ENCODE results near the gene EXOC4.

Gene EXOC4

DNA sequence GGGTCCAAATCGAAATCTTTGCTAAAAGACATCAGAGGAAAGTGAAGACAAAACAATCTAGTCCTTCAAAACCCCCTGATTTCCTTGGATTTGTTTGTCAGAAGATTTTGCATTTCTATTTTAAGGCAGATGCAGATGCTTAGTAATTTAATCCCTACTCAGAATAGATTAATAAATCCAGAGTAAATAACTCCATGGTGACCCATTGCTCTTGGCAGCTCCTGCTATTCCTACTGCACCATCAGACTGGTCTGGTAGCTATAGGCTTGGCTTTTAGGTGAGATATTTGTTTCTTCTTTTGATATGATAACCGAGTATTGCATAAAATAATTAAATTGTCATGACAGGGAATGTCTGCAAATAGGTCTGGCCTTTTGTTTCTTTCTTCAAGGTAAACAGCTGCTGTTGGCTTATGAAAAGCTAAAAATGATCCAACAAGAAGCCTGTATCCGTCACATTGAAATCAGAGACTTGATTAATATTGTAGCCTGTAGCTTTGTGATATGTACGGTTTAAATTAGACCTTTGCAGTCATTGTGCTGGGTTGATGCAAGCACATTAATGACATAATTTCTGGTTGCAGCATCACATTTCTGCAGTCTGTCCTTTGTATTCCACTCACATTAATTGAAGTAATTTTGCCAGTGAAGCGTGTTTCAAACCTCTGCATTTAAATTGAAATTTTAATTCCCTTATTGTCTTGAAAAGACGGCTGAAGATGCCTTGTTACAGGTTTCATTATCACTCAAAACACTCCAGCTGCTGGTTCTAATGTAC lies 40.7 kb downstream of the EXOC4 start:
- H3K4me1 ChIP-seq, result no peaks in the 10 kb centered on the region
- no peak overlapping the region for H3K4me2 ChIP-seq
- H3K27me3 ChIP-seq, result no peaks in the 10 kb centered on the region
- peaks cover 57% of the 10 kb centered on the region for H3K36me3 ChIP-seq
- H3K4me3 ChIP-seq, result no peak overlapping the region
- H3K27ac ChIP-seq, result no peak overlapping the region
- H4K20me1 ChIP-seq, result no peaks in the 10 kb centered on the region
- no peaks in the 10 kb centered on the region for H3K9me3 ChIP-seq
- H3K9ac ChIP-seq, result no peak overlapping the region
- TF ChIP-seq Cebpa-rat (IDR thresholded peaks at IDR 0.05), result no peak

DNA sequence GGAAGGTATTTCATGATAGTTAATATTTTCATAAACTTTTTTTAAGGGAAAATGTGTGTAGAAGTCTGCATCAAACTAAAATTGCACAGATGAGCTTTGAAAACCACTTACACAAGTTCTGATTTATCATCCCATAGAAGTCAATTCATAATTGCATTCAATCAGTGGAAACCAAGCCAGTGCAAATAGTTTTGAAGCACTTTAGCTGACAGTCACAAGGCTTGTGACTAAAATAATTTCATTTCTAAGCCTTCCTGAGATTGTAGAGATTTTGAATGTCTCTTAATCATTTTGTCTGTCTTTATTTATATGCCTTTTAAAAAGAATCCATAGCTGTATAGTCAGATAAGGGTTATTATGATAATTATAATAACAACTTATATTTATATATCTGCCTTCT lies 41.4 kb downstream of the EXOC4 start:
- H3K27ac ChIP-seq, result no peak overlapping the region
- peaks cover 51% of the 10 kb centered on the region for H3K36me3 ChIP-seq
- H3K4me2 ChIP-seq, result no peak overlapping the region
- H3K4me3 ChIP-seq, result no peak overlapping the region
- H3K9ac ChIP-seq, result no peak overlapping the region
- H3K4me1 ChIP-seq, result no peaks in the 10 kb centered on the region
- no peaks in the 10 kb centered on the region for H4K20me1 ChIP-seq
- H3K9me3 ChIP-seq, result no peaks in the 10 kb centered on the region
- TF ChIP-seq Cebpa-rat (IDR thresholded peaks at IDR 0.05), result no peak
- no peaks in the 10 kb centered on the region for H3K27me3 ChIP-seq

DNA sequence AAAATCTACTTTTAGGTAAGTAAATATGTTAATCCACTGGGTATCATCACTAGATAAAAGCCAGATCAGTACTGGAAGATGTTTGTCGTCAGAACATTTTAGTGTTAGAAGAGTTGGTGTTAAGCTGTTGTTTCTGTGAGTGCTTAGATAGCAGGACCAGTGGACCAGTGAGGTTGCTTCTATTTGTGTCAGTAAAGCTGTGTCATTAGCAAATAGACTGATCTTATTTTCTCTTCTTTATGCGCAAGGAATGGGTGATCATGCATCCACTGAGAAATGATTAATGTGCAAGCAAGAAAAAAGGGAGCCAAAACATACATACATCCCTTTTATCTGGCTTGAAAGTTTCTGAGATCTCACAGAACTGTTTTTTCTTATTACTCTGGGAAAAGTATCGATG lies 42.6 kb downstream of the EXOC4 start:
- H3K27ac ChIP-seq, result no peak overlapping the region
- H3K36me3 ChIP-seq, result peaks cover 49% of the 10 kb centered on the region
- no peak overlapping the region for H3K4me3 ChIP-seq
- no peak overlapping the region for H3K9ac ChIP-seq
- no peaks in the 10 kb centered on the region for H3K4me1 ChIP-seq
- H3K27me3 ChIP-seq, result no peaks in the 10 kb centered on the region
- no peak for TF ChIP-seq Cebpa-rat (IDR thresholded peaks at IDR 0.05)
- no peaks in the 10 kb centered on the region for H3K9me3 ChIP-seq
- no peak overlapping the region for H3K4me2 ChIP-seq
- no peaks in the 10 kb centered on the region for H4K20me1 ChIP-seq

DNA sequence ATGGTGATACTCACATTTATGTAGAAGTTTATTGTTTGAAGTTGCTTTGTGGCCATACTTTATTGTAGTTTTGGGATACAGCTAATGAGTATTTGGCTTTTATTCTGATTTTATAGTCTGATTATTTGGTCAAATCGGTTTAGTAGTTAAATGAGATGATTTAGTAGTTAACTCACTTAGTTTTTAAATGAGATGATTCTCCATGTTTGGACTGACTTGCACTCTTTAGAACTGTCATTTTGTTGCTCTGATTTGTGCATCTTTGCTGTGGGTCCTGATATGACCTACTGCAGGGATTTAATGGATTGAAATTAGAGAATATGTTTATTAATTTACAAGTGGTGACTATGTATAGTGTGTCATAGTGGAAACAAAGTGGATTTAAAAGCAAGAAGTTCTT lies 44.2 kb downstream of the EXOC4 start:
- Histone ChIP-seq H3K4me3 (no peak overlapping the region), H3K36me3 (peaks cover 33% of the 10 kb centered on the region), H3K4me1 (no peaks in the 10 kb centered on the region)

DNA sequence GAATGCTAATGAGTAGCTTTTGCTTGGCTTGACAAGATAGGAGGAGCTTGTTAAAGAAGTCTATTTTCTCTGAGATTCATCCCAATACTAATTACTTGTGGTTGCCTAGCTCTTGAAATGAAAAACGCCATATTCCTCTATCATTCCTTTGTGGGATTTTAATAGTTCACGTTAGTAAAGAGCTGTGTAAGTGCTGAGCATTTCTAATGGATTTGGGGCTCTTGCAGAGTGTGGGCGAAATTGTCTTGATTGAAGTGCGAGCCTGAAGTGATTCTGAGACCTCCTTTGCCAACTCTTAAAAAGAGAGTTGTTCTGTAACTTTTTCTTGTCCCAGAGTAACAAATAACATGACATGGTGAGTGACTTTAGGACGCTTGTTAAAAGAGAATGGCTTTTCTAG lies 45.2 kb downstream of the EXOC4 start:
- H3K27ac ChIP-seq, result no peak overlapping the region

More for the DNA sequence above, 44.2 kb downstream of the EXOC4 start:
- H4K20me1 ChIP-seq, result no peaks in the 10 kb centered on the region
- no peak overlapping the region for H3K9ac ChIP-seq
- H3K27me3 ChIP-seq, result no peaks in the 10 kb centered on the region
- TF ChIP-seq Cebpa-rat (IDR thresholded peaks at IDR 0.05), result no peak
- H3K27ac ChIP-seq, result no peak overlapping the region
- H3K9me3 ChIP-seq, result no peaks in the 10 kb centered on the region
- no peak overlapping the region for H3K4me2 ChIP-seq

DNA sequence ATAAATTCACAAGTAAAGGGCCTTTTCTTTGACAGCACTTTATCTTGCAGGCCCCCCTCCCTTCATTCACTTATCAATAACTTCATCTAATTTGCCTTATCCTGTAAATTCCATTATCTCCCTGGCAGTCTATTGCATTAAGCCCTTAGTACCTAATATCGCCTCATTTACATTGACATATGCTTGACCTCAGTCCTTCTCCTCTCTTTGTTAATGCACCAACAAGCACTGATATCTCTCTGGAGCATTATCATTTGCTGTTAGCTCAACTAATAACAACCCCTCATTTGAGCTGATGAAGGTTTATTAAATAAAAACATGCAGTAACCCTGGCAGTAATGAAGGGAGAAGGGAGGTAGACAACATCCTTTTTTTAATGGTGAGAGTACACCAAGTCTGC lies 46.8 kb downstream of the EXOC4 start:
- no peak overlapping the region for H3K4me2 ChIP-seq
- peaks cover 23% of the 10 kb centered on the region for H3K36me3 ChIP-seq
- H4K20me1 ChIP-seq, result no peaks in the 10 kb centered on the region
- TF ChIP-seq Cebpa-rat (IDR thresholded peaks at IDR 0.05), result no peak
- H3K9ac ChIP-seq, result no peak overlapping the region
- H3K4me3 ChIP-seq, result no peak overlapping the region
- H3K27me3 ChIP-seq, result no peaks in the 10 kb centered on the region
- no peaks in the 10 kb centered on the region for H3K4me1 ChIP-seq
- H3K27ac ChIP-seq, result no peak overlapping the region
- no peaks in the 10 kb centered on the region for H3K9me3 ChIP-seq

More for the DNA sequence above, 45.2 kb downstream of the EXOC4 start:
- Histone ChIP-seq H3K9me3 (no peaks in the 10 kb centered on the region), H3K4me1 (no peaks in the 10 kb centered on the region), H3K27me3 (no peaks in the 10 kb centered on the region), H3K4me3 (no peak overlapping the region), H3K36me3 (peaks cover 26% of the 10 kb centered on the region), H3K9ac (no peak overlapping the region), H3K4me2 (no peak overlapping the region), H4K20me1 (no peaks in the 10 kb centered on the region)
- TF ChIP-seq Cebpa-rat (IDR thresholded peaks at IDR 0.05), result no peak

DNA sequence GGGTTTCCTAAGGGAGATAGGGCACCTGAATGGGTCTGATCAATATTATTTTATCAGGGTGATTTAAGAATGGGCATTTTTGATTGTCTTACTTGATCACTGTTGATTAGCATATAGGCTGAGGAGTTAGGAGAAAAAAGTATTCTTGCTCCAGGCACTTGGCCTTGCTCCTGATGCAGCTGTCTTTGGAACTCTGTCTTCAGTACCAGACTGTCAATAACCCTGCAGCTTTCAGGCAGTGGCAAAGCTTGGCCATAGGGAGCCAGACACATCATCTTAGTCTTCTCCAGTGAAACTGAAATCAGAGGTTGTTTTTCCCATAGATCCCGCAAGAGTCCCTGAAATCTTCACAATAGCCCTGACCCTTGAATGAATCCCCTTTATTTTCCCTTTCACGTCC lies 47.2 kb downstream of the EXOC4 start:
- Histone ChIP-seq H4K20me1 (no peaks in the 10 kb centered on the region), H3K36me3 (peaks cover 23% of the 10 kb centered on the region), H3K9ac (no peak overlapping the region), H3K4me1 (no peaks in the 10 kb centered on the region), H3K4me2 (no peak overlapping the region), H3K27me3 (no peaks in the 10 kb centered on the region), H3K9me3 (no peaks in the 10 kb centered on the region), H3K27ac (no peak overlapping the region), H3K4me3 (no peak overlapping the region)
- no peak for TF ChIP-seq Cebpa-rat (IDR thresholded peaks at IDR 0.05)

DNA sequence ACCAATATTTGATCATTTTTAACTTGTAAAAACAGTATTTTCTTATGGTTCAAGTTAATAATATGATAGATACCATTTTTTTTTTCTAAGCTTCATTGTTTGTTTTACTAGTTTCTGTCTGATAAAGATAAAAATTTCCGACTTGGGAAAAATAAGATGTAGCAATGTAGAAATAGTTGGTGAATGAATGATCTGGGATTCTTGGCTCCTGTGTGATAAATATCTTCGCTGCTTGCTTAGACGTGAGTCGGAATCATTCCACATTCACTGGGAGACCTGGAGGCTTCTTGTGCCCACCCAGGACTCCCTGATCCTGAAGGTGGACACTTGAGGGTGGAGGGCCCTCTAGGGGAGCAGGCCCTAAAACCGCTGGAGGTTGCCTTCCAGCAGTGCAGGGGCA lies 47.9 kb downstream of the EXOC4 start:
- Histone ChIP-seq H3K4me1 (no peaks in the 10 kb centered on the region), H3K27me3 (no peaks in the 10 kb centered on the region), H3K27ac (no peak overlapping the region), H3K4me3 (no peak overlapping the region), H3K9me3 (no peaks in the 10 kb centered on the region), H4K20me1 (no peaks in the 10 kb centered on the region), H3K9ac (no peak overlapping the region), H3K4me2 (no peak overlapping the region), H3K36me3 (peaks cover 26% of the 10 kb centered on the region)
- no peak for TF ChIP-seq Cebpa-rat (IDR thresholded peaks at IDR 0.05)

DNA sequence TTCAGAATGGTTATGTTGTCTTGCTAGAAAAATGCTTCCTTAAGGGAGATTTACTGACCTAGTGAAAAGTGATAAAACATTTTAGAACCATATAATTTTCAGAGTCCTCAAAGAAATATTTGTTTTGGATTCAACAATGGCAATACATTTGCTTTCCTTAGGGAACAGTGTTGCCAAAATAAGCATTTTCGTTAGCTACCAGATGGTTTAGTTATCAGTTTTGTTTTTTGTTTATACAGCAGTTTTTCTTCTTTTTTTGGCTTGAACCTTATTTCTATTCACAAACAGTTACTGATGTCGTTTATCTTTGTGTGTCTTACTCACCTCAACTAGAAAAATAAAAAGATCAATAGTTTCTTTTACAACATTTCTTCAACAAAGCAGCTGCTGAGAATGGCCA lies 48.6 kb downstream of the EXOC4 start:
- H3K4me1 ChIP-seq, result no peaks in the 10 kb centered on the region
- peaks cover 32% of the 10 kb centered on the region for H3K36me3 ChIP-seq
- H3K4me2 ChIP-seq, result no peak overlapping the region
- H3K27me3 ChIP-seq, result no peaks in the 10 kb centered on the region
- H3K27ac ChIP-seq, result no peak overlapping the region
- TF ChIP-seq Cebpa-rat (IDR thresholded peaks at IDR 0.05), result no peak
- no peak overlapping the region for H3K9ac ChIP-seq
- no peak overlapping the region for H3K4me3 ChIP-seq
- H4K20me1 ChIP-seq, result no peaks in the 10 kb centered on the region
- no peaks in the 10 kb centered on the region for H3K9me3 ChIP-seq

DNA sequence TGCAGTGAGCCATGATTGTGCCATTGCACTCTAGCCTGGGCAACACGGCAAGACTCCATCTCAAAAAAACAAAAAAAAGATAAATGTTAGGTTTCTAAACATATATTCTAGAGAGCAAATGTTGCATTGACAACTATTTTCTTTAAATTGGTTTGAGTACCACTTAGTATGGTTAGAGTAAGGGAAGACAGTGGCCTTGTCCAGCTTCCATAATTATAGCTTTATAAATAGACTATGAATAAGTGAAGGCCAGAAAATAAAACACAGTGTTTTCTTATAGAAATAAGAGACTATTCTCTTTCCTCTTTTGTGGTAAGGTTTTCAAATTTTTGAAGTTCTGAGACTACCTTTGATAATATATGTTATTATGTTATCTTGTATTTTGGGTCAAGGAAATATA lies 50.5 kb downstream of the EXOC4 start:
- no peak overlapping the region for H3K4me3 ChIP-seq
- no peaks in the 10 kb centered on the region for H4K20me1 ChIP-seq
- H3K36me3 ChIP-seq, result peaks cover 42% of the 10 kb centered on the region
- H3K4me2 ChIP-seq, result no peak overlapping the region
- H3K27me3 ChIP-seq, result no peaks in the 10 kb centered on the region
- H3K9me3 ChIP-seq, result no peaks in the 10 kb centered on the region
- no peak for TF ChIP-seq Cebpa-rat (IDR thresholded peaks at IDR 0.05)
- no peaks in the 10 kb centered on the region for H3K4me1 ChIP-seq
- H3K27ac ChIP-seq, result no peak overlapping the region
- H3K9ac ChIP-seq, result no peak overlapping the region

DNA sequence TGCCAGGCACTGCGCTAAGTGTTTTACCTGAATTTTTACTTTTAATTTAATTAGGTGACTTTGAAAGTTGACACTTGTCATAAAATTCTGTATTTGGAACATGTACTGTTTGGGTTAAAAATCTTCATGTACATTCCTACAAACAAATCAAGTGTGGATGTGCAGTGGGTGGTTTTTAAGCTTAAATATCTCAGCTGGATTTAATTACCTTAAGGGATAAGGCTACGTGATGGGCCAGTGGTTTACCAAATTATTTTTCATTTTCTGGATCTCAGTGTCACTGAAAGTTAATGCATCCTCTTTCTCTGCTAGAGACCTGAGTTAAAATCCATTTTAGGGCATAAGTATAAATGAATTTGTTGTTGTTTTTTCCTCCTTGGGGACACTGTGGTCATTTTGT lies 51.1 kb downstream of the EXOC4 start:
- H3K27ac ChIP-seq, result no peak overlapping the region
- H3K9me3 ChIP-seq, result no peaks in the 10 kb centered on the region
- H3K4me1 ChIP-seq, result no peaks in the 10 kb centered on the region
- TF ChIP-seq Cebpa-rat (IDR thresholded peaks at IDR 0.05), result no peak
- H3K9ac ChIP-seq, result no peak overlapping the region
- no peaks in the 10 kb centered on the region for H3K27me3 ChIP-seq
- H3K36me3 ChIP-seq, result peaks cover 46% of the 10 kb centered on the region
- no peak overlapping the region for H3K4me3 ChIP-seq
- H4K20me1 ChIP-seq, result no peaks in the 10 kb centered on the region
- H3K4me2 ChIP-seq, result no peak overlapping the region

Data from BLaER1 (cell line).